ENCODE results near the gene BIRC6. TPM values are rescaled to one million over a fixed set of nuclear protein-coding genes. Genes with fewer than 3 reads are reported as not detected.

The BIRC6 gene
- total RNA-seq, 1 donor from 2014 or later = 73.0 TPM

- no peak for TF ChIP-seq CTCF (IDR thresholded peaks at IDR 0.05; ENCODE audit: insufficient read depth, low read length, poor library complexity, severe bottlenecking)
- H3K27me3 ChIP-seq (ENCODE audit: control insufficient read depth, insufficient read depth, low read length) = no peaks in the 10 kb centered on the region
- no peak for DNase-seq (ENCODE audit: low read depth)
- no peak overlapping the region for H3K4me3 ChIP-seq (ENCODE audit: low read depth, low read length)
- no peaks in the 10 kb centered on the region for H3K36me3 ChIP-seq (ENCODE audit: control insufficient read depth, insufficient read depth, low read length)
Observed at GRCh38 chr2:32506446-32506845, 149.6 kb downstream of the BIRC6 start.

- no peak for DNase-seq (ENCODE audit: low read depth)
- Histone ChIP-seq H3K27me3 (ENCODE audit: control insufficient read depth, insufficient read depth, low read length) (no peaks in the 10 kb centered on the region), H3K4me3 (ENCODE audit: low read depth, low read length) (no peak overlapping the region), H3K36me3 (ENCODE audit: control insufficient read depth, insufficient read depth, low read length) (peaks cover 3% of the 10 kb centered on the region)
- no peak for TF ChIP-seq CTCF (IDR thresholded peaks at IDR 0.05; ENCODE audit: insufficient read depth, low read length, poor library complexity, severe bottlenecking)
Observed at GRCh38 chr2:32514946-32515345, 158.1 kb downstream of the BIRC6 start.

GRCh38 chr2:32516567-32516966 lies 159.7 kb downstream of the BIRC6 start:
- no peak overlapping the region for H3K4me3 ChIP-seq (ENCODE audit: low read depth, low read length)
- DNase-seq (ENCODE audit: low read depth) = no peak
- TF ChIP-seq CTCF (IDR thresholded peaks at IDR 0.05; ENCODE audit: insufficient read depth, low read length, poor library complexity, severe bottlenecking) = no peak
- peaks cover 3% of the 10 kb centered on the region for H3K36me3 ChIP-seq (ENCODE audit: control insufficient read depth, insufficient read depth, low read length)
- H3K27me3 ChIP-seq (ENCODE audit: control insufficient read depth, insufficient read depth, low read length) = no peaks in the 10 kb centered on the region

DNA sequence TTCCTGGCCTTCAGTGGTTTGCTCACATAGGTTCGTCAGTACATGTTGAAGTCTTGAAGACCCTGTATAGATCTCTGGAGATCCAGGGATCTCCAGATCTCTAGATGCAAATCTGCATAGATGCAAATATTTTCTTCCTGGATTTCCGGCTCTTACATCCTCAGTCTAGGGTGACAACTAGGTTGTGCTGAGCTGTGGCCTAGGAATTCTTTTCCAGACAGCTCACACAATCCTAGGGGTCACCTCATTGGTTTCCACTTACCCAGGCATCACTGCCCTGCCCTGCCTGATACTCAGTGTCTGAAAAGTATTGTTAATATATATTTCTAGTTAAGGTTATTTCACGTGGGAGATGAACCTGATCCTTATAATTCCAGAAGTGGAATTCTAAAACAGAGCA lies 165.9 kb downstream of the BIRC6 start:
- DNase-seq (ENCODE audit: low read depth) = no peak
- Histone ChIP-seq H3K36me3 (ENCODE audit: control insufficient read depth, insufficient read depth, low read length) (peaks cover 2% of the 10 kb centered on the region), H3K27me3 (ENCODE audit: control insufficient read depth, insufficient read depth, low read length) (no peaks in the 10 kb centered on the region), H3K4me3 (ENCODE audit: low read depth, low read length) (no peak overlapping the region)
- TF ChIP-seq CTCF (IDR thresholded peaks at IDR 0.05; ENCODE audit: insufficient read depth, low read length, poor library complexity, severe bottlenecking) = no peak

- DNase-seq (ENCODE audit: low read depth) = no peak
- TF ChIP-seq CTCF (IDR thresholded peaks at IDR 0.05; ENCODE audit: insufficient read depth, low read length, poor library complexity, severe bottlenecking) = no peak
- no peaks in the 10 kb centered on the region for H3K27me3 ChIP-seq (ENCODE audit: control insufficient read depth, insufficient read depth, low read length)
- H3K4me3 ChIP-seq (ENCODE audit: low read depth, low read length) = no peak overlapping the region
- peaks cover 2% of the 10 kb centered on the region for H3K36me3 ChIP-seq (ENCODE audit: control insufficient read depth, insufficient read depth, low read length)
Observed at GRCh38 chr2:32523686-32524085, 166.9 kb downstream of the BIRC6 start.

GRCh38 chr2:32532341-32532740 lies 175.5 kb downstream of the BIRC6 start:
- Histone ChIP-seq H3K27me3 (ENCODE audit: control insufficient read depth, insufficient read depth, low read length) (no peaks in the 10 kb centered on the region), H3K36me3 (ENCODE audit: control insufficient read depth, insufficient read depth, low read length) (no peaks in the 10 kb centered on the region)

More at GRCh38 chr2:32532341-32532740, 175.5 kb downstream of the BIRC6 start:
- DNase-seq (ENCODE audit: low read depth) = no peak
- no peak for TF ChIP-seq CTCF (IDR thresholded peaks at IDR 0.05; ENCODE audit: insufficient read depth, low read length, poor library complexity, severe bottlenecking)
- H3K4me3 ChIP-seq (ENCODE audit: low read depth, low read length) = no peak overlapping the region
